Lower leg skin (tissue), 3 donors: ENCODE data around the gene MAST4.

Experiments
- POLR2A ChIP-seq, 2 donors: fragments of 450-650 bp; IDR thresholded peaks; one replicate each; pipeline ENCODE4 v1.6.1; 2016 to 2017; ENCODE audit warnings: antibody characterized with exemption in 2 of 2, mild to moderate bottlenecking in 1 of 2, moderate library complexity in 1 of 2
- TF ChIP-seq, protein P1 (sequence below), 3 donors: fragments of 450-650 bp; IDR thresholded peaks; one replicate each; pipeline ENCODE4 v1.5.1; 2016; ENCODE audit warnings: antibody characterized with exemption in 3 of 3, mild to moderate bottlenecking in 3 of 3, moderate library complexity in 2 of 3

DNA sequence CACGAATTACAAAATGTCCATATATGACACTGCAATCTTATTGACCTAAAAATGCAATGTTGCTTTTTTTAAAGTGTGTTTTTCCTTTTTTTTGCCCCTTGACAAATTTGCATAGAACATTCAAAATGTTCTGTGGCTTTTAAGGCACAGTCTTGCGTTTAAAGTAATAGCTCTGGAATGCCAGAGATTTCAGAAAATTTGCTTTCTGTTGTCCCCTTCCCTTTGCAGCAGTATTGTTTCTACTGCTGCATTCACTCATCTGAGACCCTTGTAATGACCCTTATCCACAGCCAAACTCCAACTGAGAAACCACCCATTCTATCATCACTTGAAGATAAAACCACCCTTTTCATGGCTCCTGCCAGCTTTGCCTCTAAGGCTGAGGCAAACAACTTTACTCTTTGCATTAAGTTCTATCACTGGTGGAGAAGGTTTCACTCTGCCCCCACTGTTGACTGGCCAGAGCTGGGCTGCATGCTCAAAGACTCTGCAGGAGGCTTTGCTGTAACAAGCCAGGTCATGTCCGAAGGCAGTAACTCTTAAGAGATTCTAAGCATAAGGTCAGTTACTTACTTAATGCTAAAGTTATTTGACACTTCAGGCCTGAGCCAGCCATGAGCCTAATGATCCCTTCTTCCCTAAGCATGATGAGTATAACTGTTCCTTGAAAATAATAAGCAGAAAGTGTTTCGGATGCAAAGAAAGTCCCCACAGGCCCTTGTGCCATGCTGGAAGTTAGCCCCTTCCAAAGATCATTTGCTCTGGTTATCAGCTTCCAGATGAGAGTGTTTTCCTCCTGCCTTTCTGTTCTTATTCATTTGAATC lies 498.5 kb downstream of the MAST4 start:
- TF ChIP-seq, protein P1, sequence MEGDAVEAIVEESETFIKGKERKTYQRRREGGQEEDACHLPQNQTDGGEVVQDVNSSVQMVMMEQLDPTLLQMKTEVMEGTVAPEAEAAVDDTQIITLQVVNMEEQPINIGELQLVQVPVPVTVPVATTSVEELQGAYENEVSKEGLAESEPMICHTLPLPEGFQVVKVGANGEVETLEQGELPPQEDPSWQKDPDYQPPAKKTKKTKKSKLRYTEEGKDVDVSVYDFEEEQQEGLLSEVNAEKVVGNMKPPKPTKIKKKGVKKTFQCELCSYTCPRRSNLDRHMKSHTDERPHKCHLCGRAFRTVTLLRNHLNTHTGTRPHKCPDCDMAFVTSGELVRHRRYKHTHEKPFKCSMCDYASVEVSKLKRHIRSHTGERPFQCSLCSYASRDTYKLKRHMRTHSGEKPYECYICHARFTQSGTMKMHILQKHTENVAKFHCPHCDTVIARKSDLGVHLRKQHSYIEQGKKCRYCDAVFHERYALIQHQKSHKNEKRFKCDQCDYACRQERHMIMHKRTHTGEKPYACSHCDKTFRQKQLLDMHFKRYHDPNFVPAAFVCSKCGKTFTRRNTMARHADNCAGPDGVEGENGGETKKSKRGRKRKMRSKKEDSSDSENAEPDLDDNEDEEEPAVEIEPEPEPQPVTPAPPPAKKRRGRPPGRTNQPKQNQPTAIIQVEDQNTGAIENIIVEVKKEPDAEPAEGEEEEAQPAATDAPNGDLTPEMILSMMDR (IDR thresholded peaks at IDR 0.05) = no peak
- no peak for TF ChIP-seq POLR2A (IDR thresholded peaks at IDR 0.05)
